Duodenal mucosa (tissue), 2 donors: Measurements from ENCODE around the gene NUP214.

Experiments
- H3K27ac ChIP-seq: one replicate; pipeline ENCODE4 v1.7.0; 2013; ENCODE audit warnings: low read depth, low read length
- H3K27me3 ChIP-seq, 2 donors: one replicate each; pipeline ENCODE4 v1.7.0; 2013; ENCODE audit warnings: low read length in 2 of 2, control low read depth in 1 of 2; ENCODE audit not compliant: insufficient read depth in 2 of 2, control insufficient read depth in 1 of 2
- H3K36me3 ChIP-seq, 2 donors: one replicate each; pipeline ENCODE4 v1.7.0; 2013; ENCODE audit warnings: low read length in 2 of 2, control low read depth in 1 of 2; ENCODE audit not compliant: insufficient read depth in 2 of 2, control insufficient read depth in 1 of 2
- H3K4me1 ChIP-seq, 2 donors: one replicate each; pipeline ENCODE4 v1.7.0; 2013; ENCODE audit warnings: low read length in 2 of 2, control low read depth in 1 of 2; ENCODE audit not compliant: insufficient read depth in 2 of 2, control insufficient read depth in 1 of 2
- H3K4me3 ChIP-seq, 2 donors: one replicate each; pipeline ENCODE4 v1.7.0; 2013; ENCODE audit warnings: low read length in 2 of 2, low read depth in 1 of 2
- H3K9ac ChIP-seq, 2 donors: one replicate each; pipeline ENCODE4 v1.7.0; 2013; ENCODE audit warnings: low read length in 2 of 2, low read depth in 1 of 2
- H3K9me3 ChIP-seq, 2 donors: one replicate each; pipeline ENCODE4 v1.7.0; 2013; ENCODE audit warnings: low read length in 2 of 2, control low read depth in 1 of 2; ENCODE audit not compliant: control insufficient read depth in 1 of 2

The NUP214 gene

DNA sequence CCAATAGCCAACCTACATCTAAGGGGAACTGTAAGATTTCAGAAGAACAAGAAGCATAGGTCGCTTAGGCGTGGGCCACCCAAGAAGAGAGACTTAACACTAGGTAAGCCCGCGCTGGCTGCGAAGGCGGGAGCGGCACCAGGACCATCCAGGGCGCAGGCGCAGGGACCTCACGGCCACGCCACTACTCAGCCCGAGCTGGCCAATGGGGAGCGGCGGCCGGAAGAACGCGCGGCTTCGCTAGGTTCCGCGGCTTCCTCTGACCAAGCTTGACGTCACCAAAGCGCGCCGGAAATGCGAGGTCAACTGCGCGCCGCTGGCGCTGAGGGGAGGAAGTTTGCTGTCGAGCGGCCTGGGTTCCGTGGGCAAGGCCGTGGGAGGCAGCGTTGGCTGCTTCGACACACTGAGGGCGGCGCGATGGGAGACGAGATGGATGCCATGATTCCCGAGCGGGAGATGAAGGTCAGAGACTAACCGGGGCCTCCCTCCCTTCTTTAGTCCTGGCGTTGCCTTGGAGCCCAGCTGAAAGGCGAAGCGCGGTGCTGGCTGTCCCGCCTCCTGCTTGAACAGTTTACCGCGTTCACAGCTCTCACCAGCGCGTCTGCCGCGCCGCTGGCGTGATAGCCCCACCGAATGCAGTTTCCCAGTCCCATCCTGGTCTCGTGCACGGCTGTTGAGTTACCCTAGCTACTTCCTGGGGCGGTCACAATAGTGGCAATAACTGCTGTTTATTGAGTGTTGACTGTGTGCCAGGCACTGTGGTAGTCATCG is at the start of gene NUP214:
Gene NUP214, plus strand, starts transcription at position 299 of the 771 bp plus-strand sequence. Its CDS starts 119 bp downstream, at position 418.
- Histone ChIP-seq H3K27ac (peak within 1 kb of the TSS; percentile 92), H3K4me1 (peaks cover 10 to 18% of the 10 kb centered on the region in 2 donors), H3K4me3 (peak within 1 kb of the TSS; percentile 94 to 99), H3K9ac (peak within 1 kb of the TSS; percentile 97), H3K27me3 (no peaks in the 10 kb centered on the region), H3K9me3 (no peaks in the 10 kb centered on the region), H3K36me3 (peaks cover 24 to 29% of the 10 kb centered on the region in 2 donors)

DNA sequence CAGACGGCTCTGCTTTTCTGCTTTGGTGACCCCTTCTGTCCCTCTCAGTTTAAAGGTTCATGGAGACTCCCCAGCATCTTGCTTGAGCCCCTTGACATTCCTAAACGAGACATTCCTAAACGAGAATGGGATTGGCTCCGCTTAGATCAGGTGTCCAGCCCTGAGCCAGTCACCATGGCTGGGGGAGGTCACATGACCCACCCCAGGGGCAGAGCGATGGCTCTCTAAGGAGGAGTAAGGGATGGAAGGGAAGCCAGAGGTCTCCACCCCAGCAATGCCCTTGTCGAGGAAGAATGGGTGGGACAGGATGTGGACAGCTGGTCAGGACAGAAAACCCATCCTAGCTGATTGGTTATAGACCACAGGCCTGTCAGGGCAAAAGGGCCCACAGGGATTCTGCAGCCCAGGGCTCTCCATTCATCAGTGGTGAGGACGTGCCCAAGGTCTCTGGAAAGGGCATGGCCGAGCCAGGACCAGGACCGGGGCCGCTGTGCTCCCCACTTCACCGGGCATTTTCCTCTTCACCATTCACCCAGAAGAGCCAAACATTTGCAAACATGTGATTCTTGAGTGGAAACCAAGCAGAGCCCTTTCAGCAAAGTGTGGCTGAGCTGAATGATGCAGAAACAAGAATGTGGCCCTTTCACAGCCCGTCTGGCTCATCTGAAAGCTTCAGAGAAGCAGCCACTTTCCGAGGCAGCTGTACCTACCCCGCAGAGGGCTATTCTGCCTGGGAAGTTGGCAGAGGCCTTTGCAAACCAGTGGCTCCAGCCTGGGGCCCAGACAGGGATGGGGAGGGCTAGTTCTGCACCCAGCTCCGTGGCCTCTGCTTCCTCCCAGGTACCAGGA is 48.8 kb upstream of the NUP214 start:
- Histone ChIP-seq H3K27ac (no peak overlapping the region), H3K9me3 (no peaks in the 10 kb centered on the region), H3K4me1 (no peaks in the 10 kb centered on the region), H3K4me3 (no peak overlapping the region), H3K27me3 (no peaks in the 10 kb centered on the region), H3K36me3 (no peaks in the 10 kb centered on the region), H3K9ac (no peak overlapping the region)

DNA sequence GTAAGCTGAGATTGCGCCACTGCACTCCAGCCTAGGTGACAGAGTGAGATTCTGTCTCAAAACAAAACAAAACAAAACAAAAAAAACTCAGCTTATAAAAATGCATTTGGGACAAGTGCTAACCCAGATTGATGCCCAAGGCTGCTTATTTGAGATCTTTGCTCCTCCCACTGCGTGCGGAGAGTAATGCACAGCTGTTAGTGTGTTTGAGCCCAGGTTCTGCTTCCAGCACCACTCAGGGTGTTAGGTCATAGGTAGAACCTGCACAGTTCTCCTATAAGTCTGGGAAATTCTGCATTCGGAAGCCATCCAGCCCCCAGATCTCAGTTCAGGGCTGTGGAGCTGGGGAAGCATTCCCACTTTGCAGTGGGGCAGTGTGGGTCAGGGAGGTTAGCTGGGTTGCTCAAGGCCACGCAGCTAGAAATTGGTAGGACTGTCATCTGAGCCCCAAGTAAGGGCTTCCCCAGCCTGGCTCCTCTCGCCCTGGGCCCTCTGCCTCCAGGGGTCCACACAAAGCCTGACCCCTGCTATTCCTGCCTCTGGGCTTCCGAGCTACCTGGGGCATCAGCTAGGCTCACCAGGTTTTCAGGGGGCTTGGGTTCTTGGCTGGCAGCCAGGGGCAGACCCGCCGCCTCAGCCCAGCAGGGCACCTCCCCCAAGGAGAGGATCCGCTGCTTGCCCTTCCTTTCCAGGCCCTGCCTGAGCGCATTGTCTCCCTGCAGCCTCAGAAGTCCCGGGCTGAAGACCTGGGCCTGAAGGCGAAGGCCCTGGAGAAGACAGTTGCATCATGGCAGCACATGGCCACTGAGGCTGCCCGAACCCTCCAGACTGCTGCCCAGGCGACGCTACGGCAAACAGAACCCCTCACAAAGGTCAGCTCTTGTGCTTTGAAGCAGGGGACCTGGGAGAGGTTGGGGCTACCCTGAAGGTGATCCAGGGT is 46.7 kb upstream of the NUP214 start:
- no peaks in the 10 kb centered on the region for H3K9me3 ChIP-seq

DNA sequence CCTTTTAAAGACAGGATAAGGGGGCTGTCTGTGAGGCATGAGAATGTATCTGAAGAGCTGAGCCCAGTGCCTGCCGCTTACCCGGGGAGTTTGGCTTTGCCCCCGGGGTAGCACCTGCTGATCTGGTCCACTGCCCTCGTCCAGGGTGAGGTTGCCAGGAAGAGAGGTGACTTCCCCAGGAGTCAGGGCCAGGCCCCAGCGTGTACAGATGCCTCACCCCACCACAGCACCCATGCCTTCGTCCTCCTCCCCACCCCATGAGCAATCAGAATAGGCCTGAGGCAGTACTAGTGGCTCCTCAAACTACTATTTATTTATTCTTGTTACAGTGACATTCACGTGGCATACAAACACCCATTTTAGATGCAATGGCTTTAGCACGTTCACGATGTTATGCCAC is 44.8 kb upstream of the NUP214 start:
- Histone ChIP-seq H3K36me3 (no peaks in the 10 kb centered on the region), H3K4me1 (no peaks in the 10 kb centered on the region), H3K4me3 (no peak overlapping the region), H3K9ac (no peak overlapping the region), H3K27ac (no peak overlapping the region), H3K27me3 (no peaks in the 10 kb centered on the region), H3K9me3 (no peaks in the 10 kb centered on the region)

More for the DNA sequence above, 46.7 kb upstream of the NUP214 start:
- Histone ChIP-seq H3K4me3 (no peak overlapping the region), H3K36me3 (no peaks in the 10 kb centered on the region), H3K9ac (no peak overlapping the region), H3K27ac (no peak overlapping the region), H3K4me1 (no peaks in the 10 kb centered on the region), H3K27me3 (no peaks in the 10 kb centered on the region)

DNA sequence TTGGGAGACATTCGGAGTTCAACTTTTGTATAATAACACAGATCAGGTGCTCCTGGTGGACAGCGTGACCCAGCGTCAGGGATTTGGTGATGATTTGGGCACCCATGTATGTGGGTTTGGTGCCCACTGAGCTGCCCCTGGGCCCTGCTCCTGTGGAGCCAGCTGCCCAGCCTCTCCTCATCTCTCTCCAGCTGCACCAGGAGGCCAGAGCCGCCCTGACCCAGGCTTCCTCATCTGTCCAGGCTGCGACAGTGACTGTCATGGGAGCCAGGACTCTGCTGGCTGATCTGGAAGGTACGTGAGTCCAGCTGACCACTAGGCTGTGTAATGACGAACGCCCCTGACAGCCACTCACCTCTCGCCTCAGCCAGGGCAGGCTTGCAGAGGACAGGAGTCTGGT is 43.5 kb upstream of the NUP214 start:
- no peak overlapping the region for H3K27ac ChIP-seq
- no peaks in the 10 kb centered on the region for H3K27me3 ChIP-seq
- H3K4me3 ChIP-seq: no peak overlapping the region
- no peaks in the 10 kb centered on the region for H3K36me3 ChIP-seq
- no peaks in the 10 kb centered on the region for H3K9me3 ChIP-seq
- no peaks in the 10 kb centered on the region for H3K4me1 ChIP-seq
- H3K9ac ChIP-seq: no peak overlapping the region

DNA sequence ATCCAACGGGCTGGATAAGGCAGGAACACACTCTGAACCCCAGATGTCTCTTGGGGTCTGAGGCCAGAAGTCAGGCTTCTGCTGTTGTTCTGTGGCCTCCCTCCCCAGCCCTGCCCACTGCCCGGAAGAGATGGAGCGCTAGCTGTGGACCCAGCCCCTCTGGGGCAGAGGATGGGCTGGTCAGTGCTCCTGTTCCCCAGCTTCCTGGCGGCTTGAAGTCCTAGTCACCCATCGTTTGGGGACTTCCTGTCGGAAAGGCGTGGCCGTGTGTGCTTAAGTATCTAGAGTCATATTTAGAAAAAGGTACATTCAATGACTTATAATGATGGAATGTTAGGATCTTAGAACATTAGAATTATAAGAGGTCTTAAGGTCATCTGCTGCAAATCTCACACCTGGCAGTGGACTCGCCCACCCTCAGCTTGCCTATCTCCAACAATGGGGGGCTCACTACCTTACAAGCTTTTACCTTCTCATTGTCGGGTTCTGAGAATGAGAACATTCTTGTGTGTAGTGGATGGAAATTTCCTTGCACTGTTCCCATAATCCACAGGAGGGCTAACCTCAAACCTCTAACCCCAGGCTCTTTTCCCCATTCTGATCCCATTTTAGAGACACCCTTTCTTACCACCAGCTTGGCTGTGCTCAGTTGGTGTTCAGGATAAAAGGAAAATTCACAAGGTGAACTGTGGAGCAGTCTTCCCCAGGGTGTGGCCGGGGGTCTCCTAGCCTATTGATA is 42.4 kb upstream of the NUP214 start:
- no peaks in the 10 kb centered on the region for H3K9me3 ChIP-seq
- no peak overlapping the region for H3K27ac ChIP-seq
- no peaks in the 10 kb centered on the region for H3K36me3 ChIP-seq
- H3K27me3 ChIP-seq: no peaks in the 10 kb centered on the region
- H3K4me1 ChIP-seq: no peaks in the 10 kb centered on the region
- no peak overlapping the region for H3K9ac ChIP-seq
- no peak overlapping the region for H3K4me3 ChIP-seq

DNA sequence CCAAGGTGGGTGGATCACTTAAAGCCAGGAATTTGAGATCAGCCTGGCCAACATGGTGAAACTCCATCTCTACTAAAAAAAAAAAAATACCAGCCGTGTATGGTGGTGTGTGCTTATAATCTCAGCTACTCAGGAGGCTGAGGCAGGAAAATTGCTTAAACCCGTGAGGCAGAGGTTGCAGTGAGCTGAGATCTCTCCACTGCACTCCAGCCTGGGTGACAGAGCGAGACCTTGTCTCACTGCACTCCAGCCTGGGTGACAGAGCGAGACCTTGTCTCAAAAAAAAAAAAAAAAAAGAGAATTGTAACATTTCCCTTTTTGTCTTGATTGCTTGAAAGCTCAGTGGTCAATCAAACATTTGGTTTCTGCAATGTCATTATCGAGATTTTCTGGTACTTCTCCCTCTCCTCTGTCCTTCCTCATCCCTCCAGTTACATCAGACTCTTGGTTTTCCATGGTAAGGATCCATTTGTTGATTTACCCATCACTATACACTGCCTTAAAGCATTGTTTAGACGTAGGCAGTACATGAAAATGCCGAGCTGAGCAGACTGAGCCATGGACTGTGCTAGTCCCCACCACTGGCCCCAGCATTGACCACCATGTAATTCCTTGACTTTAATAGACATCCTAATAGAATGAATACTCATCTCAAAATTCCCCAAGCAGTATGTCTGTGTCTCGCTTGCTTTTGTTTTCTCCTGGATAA is 40.6 kb upstream of the NUP214 start:
- Histone ChIP-seq H3K4me3 (no peak overlapping the region), H3K4me1 (no peaks in the 10 kb centered on the region), H3K27ac (no peak overlapping the region), H3K27me3 (no peaks in the 10 kb centered on the region), H3K36me3 (no peaks in the 10 kb centered on the region), H3K9ac (no peak overlapping the region), H3K9me3 (no peaks in the 10 kb centered on the region)

DNA sequence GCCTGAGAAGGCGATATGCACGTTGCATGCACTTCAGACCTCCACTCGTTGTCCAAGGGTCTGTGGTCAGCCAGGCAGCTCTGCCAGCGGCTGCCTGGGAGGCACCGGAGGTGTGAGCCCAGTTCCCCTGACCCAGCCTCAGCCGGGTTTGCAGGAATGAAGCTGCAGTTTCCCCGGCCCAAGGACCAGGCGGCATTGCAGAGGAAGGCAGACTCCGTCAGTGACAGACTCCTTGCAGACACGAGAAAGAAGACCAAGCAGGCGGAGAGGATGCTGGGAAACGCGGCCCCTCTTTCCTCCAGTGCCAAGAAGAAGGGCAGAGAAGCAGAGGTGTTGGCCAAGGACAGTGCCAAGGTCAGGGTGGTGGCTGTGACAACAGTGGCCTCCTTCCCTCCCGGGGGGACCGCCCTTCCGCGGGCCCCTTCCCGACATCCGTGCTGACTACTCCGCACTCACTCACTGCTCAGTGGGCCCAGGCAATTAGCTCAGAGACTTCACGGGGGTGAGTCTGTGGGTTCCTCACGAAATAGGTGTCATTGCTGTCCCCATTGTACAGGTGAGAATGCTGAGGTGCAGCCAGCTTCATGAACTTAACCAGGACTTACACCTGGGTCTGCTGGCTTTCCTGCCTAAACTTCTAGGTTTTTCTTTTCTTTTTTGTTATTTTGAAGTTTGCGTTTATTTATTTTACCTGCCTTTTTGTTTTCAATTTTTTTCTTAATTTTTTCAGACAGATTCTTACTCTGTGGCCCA is 39.8 kb upstream of the NUP214 start:
- Histone ChIP-seq H3K36me3 (no peaks in the 10 kb centered on the region), H3K9ac (no peak overlapping the region), H3K9me3 (no peaks in the 10 kb centered on the region), H3K4me1 (no peaks in the 10 kb centered on the region), H3K4me3 (no peak overlapping the region), H3K27ac (no peak overlapping the region), H3K27me3 (no peaks in the 10 kb centered on the region)
